Activated CD4-positive, alpha-beta T cell treated with anti-CD3 and anti-CD28 coated beads, Interleukin-2, amount 50 U/mL, for 4 hours (primary cell): ENCODE results near the gene CD300H.
A peak's percentile ranks its signal among the peaks of the same experiment; 100 is the strongest.

Experiments
- DNase-seq, 2 experiments: peaks; one replicate each; pipeline ENCODE4 v3.0.0-alpha.2; 2020

CD300H gene

GRCh38 chr17:74567397-74567796, at the start of gene CD300H:
Gene CD300H, minus strand, starts transcription at chr17:74567509.
- DNase-seq = no peak

- DNase-seq = no peak
Measured at GRCh38 chr17:74616696-74617095, 49.4 kb upstream of the CD300H start.

DNA sequence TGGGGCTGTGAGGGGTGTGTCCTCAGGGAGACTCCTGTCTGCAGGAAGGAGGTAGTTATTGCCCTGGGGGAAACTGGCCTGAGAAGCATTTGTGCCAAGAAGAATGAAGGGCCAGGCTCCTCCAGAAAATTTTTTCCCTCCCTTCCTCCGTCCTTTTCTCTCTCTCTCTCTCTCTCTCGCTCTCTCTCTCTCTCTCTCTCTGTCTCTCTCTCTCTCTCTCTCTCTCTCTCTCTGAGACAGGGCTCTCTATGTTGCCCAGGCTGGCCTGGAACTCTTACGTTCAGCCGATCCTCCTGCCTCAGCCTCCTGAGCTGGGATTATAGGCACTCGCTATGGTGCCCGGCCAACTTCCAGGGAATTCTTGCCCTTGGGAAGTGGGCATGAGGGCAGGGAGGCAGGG, 44.7 kb upstream of the CD300H start:
- no peak for DNase-seq

DNA sequence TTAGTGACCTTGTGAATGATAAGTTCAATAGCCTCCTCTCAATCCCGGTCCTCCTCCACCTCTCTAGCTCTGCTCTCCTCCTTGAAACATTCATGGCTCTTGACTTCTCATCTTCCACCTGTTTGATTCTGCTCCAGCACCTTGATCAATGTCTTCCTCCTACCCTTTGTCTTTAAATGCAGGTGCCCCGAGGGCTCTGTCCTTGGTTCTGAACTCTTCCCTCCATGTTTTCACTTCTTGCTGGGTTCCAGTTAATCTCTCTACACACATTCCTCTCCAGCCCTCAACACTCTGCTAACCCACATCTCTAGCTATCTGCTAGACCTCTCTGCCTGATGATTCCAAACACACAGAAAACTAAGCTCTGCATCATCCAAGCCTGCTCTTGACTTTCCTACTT, 42.8 kb upstream of the CD300H start:
- no peak for DNase-seq

GRCh38 chr17:74608511-74608910, 41.2 kb upstream of the CD300H start:
- no peak for DNase-seq

DNA sequence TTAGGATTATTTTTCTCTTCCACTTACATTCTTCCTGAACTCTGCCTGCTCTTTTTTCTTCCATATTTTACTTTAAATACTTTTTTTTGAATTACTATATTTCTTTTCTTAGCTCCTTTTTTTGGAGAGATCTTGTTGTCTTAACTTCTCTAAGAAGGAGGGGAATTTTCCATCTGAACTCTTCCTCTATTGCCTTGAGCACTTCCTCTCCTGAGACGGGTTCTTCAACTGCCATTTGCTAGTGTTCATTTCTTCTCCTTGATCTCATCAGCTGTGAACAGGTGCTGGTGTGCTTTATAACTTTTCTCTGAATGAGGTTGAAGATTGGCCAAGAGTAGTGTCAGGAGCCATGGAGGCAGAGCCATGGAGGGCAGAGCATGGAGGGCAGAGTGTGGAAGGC, 39.9 kb upstream of the CD300H start:
- DNase-seq = no peak

DNA sequence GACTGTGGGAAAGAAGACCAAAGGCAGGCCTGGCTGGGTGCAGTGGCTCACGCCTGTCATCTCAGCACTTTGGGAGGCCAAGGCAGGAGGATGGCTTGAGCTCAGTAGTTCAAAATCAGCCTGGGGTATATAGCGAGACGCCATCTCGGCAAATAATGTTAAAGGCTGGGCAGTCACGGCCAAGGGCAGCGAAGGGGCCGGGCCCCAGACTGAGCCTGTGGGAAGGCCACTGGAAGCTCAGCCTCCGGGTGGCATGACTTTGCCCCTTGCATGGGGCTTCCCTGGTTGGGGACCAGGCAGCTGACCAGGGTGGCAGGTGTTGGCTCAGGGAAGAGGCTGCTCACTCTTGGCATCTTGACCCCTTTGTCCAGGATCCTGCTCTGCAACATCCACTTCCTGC, 38.7 kb upstream of the CD300H start:
- DNase-seq = no peak

GRCh38 chr17:74605361-74605760, 38.1 kb upstream of the CD300H start:
- DNase-seq = no peak

- DNase-seq = no peak
Measured at GRCh38 chr17:74604761-74605160, 37.5 kb upstream of the CD300H start.

GRCh38 chr17:74604200-74604599, 36.9 kb upstream of the CD300H start:
- no peak for DNase-seq

DNA sequence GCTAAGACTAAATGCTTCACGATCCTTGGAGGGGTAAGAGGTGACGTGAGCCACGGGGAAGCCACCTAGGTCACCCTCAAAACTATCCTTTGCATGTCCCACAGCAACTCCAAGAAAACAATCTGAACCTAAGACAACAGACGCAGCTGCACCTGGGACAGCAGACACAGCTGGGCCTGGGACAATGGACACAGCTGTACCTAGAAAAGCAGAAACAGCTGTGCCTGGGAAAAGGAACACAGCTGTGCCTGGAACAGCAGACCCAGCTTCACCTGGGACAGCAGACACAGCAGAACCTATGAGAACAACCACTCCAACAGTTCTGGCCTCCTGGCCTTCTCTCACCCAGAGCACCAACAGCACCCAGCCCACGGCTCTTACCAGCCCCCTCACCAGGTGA, 36.4 kb upstream of the CD300H start:
- no peak for DNase-seq

GRCh38 chr17:74603037-74603635, 35.8 kb upstream of the CD300H start:
- no peak for DNase-seq

DNA sequence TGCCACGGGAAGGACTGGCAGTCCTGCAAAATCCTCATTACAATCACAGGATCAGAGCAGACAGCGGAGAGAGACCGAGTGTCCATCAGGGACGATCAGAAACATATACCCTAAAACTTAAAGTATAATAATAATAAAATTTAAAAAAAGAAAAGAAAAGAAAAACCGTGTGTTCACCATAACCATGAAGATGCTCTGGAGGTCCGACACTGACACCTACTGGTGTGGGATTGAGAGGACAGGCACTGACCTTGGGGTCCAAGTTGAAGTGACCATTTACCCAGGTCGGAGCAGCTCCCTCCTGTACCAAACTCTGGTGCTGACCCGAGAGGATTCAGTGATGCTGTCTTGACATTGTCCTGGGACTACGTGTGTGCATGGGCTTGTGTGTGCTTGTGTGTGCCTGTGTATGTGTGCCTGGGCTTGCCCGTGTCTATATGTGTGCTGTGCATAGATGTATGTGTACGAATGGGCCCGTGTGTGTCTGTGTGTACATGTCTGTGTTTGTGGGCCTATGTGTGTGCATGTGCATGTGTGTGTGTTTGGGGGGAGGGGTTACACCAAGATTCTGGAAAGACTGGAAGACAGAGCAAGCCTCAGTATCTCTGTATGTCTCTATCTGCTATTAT, 34.7 kb upstream of the CD300H start:
- peak in 1 of 2 experiments; percentile 5 for DNase-seq

DNA sequence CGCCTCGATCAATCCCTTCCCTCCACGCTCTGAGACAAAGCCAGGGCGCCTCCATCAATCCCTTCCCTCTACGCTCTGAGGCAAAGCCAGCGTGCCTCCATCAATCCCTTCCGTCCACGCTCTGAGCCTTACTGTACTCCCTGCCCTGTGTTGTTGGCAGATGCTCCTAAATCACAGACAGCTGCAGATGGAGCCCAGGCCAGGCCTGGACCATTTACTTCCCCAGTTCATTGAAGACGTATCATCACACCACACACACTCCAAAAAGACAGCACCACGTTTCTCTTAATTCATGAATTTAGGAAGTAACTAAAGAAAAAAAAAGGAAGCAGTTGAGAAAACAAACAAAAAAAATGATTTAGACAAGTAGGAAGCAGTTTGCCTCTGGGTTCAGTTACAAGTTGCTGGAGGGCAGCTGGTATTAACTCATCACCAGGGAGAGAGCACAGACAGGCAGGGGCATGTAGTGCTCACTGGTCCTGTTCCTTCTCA, 32.2 kb upstream of the CD300H start:
- DNase-seq = no peak

DNA sequence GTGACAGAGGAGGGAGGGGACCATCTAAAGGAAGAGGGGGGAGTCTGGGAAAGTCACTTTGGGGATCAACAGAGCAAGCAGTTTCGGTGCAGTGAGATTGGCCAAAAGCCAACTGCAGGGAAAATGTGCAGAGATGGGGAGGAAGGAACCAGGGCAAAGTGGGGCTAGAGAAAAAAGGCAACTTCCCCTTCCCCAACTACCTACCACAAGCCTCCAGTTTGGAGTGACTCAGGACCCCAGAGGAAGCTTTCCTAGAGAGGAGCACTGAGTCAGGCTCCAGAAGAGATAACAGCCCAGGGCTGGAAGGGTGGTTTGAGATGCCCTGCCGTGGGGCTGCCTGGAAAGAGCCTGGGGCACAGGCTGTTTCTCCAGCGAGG, 31.7 kb upstream of the CD300H start:
- no peak for DNase-seq

GRCh38 chr17:74598346-74599022, 31.2 kb upstream of the CD300H start:
- DNase-seq = no peak

- DNase-seq = no peak
Measured at GRCh38 chr17:74597069-74597790, 29.9 kb upstream of the CD300H start.

GRCh38 chr17:74595037-74595750, 27.9 kb upstream of the CD300H start:
- DNase-seq = no peak

GRCh38 chr17:74592087-74592990, 25.0 kb upstream of the CD300H start, which contains the start of gene CD300LD:
Gene CD300LD, minus strand, starts transcription at chr17:74592283. Its CDS starts 81 bp downstream, at chr17:74592202.
- no peak for DNase-seq

- DNase-seq = no peak
Measured at GRCh38 chr17:74591503-74591902, 24.2 kb upstream of the CD300H start.

DNA sequence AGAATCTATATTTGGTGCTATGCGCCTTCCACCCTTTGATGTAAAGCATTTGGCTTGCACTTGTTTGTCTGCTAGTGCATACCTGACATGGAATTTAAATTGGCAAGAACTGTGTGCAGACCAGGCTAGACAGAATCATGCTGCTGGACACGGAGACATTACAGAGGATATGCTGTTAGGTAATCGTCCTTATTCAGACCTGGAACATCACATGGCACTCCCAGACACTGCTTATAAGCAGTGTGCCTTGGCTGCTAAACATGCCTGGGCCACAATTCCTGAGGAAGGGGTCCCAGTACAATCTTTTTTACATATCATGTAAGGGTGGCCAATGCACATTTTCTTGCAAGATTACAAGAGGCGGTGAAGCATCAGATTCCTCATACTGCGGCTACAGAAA, 18.4 kb upstream of the CD300H start:
- DNase-seq = no peak
